Activated CD8-positive, alpha-beta memory T cell treated with anti-CD3 and anti-CD28 coated beads for 36 hours (primary cell): ENCODE measurements around the gene ERC1. TPM values are rescaled to one million over a fixed set of nuclear protein-coding genes. Genes with fewer than 3 reads are reported as not detected.
"Not testable (repeated sequence)": the region's sequence is repeated elsewhere in the genome, so short reads cannot be mapped to it uniquely, and the experiment has no call there.

Experiments used
- CTCF ChIA-PET: fragments of 350-600 bp; sonication (Branson Sonifier 250); formaldehyde crosslinking; loops from one replicate; lab custom pipeline; 2021; ENCODE audit warnings: antibody characterized with exemption; lab: Charles Lee
- POLR2A ChIA-PET: fragments of 350-600 bp; sonication (Branson Sonifier 250); formaldehyde crosslinking; loops from one replicate; lab custom pipeline; 2021; ENCODE audit warnings: antibody characterized with exemption; lab: Charles Lee
- total RNA-seq, 2 experiments: library from RNA; stranded (reverse); gene quantifications; one replicate each; pipeline ENCODE4 v1.2.3, GENCODE V29; 2021

The ERC1 gene
- total RNA-seq, 2 experiments from 2014 or later: 24.2 to 25.8 TPM

DNA sequence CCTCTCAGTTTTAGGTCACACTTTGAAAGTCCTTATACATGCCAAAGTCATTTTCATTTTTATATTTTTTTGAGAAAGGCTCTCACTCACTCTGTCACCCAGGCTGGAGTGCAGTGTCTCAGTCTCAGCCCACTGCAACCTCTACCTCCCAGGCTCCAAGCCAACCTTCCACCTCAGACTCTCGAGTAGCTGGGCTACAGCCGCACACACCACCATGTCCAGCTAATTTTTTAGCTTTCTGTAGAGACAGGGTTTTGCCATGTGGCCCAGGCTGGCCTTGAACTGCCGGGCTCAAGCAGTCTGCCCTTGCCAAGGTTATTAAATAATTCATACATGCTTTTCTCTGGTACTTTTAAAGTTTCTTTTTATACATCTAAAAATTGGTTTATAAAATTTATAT, 166.0 kb downstream of the ERC1 start:
- POLR2A ChIA-PET: no interaction called here
- CTCF ChIA-PET: no interaction called here

DNA sequence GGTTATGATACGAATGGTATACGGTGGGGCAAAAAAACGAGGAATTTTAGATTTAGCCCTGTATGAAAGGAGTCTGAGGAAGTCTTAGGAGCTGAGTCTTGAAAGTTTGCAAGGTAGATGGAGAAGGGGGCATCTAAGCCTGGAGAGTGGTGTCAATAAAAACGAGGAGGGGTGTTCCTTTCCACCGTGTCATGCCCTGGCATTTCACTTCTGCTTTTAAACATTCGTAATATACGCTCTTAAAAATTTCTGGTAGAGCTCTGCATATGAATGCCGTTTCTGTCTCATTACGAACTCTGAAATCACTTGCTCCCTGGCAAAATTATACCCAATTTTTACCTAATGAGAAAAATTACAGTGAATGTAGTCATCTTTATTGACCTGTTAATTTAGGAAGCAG, 170.2 kb downstream of the ERC1 start:
- POLR2A ChIA-PET: no interaction called here
- CTCF ChIA-PET: no interaction called here

DNA sequence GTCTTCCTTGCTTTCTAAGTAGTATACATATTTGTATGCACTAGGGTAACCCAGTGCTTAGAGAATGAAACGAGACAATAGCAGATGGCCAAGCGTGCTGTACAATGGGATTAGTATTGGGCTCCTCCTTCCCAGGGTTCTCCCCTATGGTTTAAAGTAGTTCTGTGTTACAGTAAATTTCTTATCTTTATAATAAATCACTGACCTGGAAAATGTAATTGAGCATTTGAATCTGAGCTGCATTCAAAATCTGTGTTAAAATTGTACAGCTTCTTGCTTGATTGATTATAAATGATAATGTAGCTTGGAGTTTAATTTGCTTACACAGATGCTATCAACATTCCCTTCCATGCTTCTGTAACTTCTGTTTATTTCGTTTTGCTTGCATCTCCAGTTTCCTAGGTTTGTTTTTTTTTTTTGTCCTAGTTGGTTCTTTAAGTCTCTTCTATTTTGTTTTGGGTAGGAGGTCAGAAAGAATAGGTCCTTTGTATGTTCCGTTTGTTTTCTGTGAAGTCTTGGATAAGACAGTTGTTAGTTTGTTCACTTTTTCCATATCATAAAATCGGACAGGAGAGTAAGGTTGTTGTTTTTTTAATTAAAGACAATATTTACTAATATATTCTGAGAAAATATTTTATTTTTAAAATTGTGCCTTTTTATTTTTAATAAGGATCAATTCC, 171.2 kb downstream of the ERC1 start:
- CTCF ChIA-PET: no interaction called here
- POLR2A ChIA-PET: no interaction called here

DNA sequence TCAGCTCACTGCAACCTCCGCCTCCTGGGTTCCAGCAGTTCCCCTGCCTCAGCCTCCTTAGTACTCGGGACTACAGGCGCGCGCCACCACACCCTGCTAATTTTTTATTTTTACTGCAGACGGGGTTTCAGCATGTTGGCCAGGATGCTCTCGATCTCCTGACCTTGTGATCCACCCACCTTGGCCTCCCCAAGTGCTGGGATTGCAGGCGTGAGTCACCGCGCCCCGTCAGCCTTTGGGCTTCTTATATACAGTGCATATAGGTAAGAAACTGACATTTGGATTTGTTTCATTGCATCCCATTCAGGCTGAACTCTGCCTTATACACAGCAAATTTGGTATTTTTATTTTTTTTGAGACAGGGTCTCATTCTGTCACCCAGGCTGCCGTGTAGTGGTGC, 176.8 kb downstream of the ERC1 start:
- POLR2A ChIA-PET: no interaction called here
- CTCF ChIA-PET: no interaction called here

DNA sequence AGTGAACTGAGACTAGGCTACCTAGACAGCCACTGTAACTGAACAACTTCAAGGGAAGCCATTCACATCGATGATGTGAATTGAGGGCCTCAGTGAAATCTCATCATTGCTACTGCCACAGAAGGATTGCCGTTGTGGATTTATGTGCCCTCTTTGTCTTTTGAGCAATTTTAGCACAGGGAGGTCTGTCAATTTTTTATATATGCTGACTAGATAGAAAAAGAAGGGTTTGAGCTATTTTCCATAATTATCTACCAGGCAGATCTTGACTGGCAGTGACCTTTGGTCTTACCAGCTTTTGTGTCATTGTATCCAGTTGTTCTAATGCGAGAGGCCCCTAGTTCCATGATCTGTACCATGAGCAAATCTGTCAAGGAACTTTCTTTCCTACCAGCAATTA, 179.4 kb downstream of the ERC1 start:
- ChIA-PET CTCF (no interaction called here), POLR2A (no interaction called here)

DNA sequence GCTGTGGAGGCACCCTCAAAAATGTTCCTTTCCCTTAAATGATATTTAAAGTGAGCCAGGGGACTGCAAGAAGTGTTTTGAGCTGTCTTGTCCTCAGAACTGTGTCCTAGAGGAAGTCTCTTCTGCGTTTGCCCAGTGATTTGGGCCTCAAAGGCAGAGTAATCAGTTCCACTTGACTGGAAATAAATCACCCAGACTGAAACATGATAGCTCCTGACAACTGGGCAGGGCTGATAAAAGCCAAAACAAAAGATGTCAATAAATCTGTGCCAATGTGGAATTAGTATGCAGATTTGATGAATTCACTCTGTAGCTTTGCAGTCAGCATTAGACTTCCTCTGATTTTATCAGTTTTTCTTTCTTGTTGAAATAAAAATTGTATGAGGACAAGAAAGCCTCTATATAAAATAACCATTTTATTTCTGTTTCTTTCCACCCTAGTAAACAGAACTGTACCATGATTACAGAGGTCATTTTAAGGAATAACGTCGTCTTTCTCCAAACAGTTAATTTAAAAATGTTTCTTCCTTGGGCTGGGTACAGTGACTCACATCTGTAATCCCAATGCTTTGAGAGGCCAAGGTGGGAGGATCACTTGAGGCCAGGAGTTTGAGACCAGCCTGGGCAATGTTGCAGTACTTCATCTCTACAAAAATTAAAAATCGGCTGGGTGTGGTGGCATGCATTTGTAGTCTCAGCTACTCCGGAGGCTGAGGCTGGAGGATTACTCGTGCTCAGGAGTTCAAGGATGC, 180.8 kb downstream of the ERC1 start:
- ChIA-PET POLR2A (no interaction called here), CTCF (interaction anchor here (1.4 kb wide), 1 partner anchor 54 kb away, joined by 4 read pairs; no protein-coding TSS in a partner anchor)

DNA sequence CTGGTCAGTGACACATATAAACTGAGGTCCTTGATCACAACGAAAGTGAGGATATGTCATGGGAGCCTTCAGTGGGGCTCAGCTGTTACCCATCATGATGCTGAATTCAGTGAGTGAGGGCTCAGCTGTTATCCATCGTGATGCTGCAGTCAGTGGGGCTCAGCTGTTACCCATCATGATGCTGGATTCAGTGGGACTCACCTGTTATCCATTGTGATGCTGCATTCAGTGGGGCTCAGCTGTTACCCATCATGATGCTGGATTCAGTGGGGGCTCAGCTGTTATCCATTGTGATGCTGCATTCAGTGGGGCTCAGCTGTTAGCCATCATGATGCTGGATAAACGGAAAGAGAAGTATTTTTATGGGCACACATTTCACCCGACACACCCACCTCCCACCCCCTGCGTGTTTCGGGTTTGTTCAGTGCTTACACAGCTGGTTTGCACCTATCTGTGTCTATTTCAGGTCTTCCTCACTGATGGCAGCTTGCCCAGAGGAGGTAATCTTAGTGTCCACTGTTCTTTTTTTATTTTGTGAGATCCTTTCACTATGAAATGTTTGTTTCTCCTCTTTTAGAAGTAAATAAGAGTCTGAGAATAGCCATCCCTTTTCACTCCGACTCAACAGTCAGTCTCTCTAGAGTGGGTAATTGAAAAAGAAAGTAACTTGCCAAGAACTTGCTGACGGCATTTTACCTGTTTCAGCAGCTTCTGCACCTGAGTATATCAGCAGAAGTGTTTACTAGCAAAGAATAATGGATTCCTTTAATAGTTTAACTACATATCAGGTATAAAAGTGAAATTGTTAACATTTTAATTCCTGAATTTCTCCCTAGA, 183.0 kb downstream of the ERC1 start:
- CTCF ChIA-PET: no interaction called here
- POLR2A ChIA-PET: no interaction called here

DNA sequence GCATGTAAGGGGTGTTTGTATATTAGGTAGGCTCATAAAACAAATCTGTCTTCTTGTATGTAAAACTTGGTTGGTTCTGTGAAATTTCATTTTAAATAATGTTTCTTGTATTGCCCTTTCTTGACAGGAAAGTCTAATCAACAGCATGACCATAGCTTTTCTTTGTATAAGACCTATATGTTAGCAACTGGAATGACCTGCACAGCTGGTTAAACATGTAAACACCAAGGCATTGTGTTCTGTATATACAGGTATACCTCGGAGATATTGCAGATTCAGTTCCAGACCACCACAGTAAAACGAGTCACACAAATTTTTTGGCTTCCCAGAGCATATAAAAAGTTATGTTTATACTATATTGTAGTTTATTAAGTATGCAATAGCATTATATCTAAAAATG, 183.6 kb downstream of the ERC1 start:
- CTCF ChIA-PET: no interaction called here
- POLR2A ChIA-PET: no interaction called here

DNA sequence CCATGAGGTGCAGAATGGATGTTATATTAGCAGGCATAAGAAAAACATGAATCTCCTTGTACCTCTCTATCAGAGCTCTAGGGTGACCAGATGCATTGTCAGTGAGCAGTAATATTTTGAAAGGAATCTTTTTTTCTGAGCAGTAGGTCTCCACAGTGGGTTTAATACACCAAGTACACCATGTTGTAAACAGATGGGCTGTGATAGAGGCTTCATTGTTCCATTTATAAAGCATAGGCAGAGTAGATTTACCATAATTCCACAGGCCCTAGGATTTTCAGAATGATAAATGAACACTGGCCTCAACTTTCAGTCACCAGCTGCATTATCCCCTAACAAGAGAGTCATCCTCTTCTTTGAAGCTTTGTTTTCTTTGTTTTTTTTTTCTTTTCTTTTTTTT, 185.2 kb downstream of the ERC1 start:
- ChIA-PET CTCF (interaction anchor here (0.6 kb wide), 1 partner anchor 370 kb away, joined by 4 read pairs; no protein-coding TSS in a partner anchor), POLR2A (no interaction called here)

DNA sequence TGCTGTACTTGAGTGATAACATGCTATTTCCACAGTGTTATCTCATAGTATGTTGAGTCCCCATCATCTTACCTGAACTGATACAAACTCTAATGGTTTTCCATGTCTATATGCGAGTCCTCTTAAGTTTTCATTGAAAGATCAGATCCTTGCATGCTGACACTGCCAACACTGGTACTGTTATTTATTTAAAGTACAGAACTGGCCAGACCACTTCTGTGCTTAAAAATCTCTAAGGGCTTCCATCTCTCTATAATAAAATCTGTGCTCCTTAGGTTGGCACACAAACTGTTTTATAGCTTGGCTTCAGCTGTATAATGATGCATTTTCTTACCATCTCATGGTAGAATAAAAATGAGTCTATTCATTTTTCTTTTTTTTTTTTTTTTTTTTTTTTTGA, 188.1 kb downstream of the ERC1 start:
- ChIA-PET CTCF (no interaction called here), POLR2A (no interaction called here)

DNA sequence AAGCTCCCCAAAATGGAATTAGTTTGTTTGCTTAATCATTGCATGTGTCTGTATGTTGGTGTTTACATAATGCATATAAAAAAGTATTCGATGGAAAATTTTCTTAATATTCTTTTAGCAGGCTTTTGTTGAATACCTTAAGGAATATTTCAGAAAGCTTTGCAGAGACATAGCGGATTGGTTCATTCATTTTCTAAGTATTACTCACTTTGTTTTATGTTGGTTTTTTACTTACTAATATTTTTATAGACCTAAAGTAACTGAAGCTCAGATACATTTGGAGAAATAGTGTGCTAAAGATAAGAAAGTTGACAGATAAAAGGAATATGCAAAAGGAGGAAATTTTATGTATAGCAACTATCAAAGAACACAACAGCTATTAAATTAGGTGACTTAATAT, 191.0 kb downstream of the ERC1 start:
- POLR2A ChIA-PET: no interaction called here
- CTCF ChIA-PET: no interaction called here

DNA sequence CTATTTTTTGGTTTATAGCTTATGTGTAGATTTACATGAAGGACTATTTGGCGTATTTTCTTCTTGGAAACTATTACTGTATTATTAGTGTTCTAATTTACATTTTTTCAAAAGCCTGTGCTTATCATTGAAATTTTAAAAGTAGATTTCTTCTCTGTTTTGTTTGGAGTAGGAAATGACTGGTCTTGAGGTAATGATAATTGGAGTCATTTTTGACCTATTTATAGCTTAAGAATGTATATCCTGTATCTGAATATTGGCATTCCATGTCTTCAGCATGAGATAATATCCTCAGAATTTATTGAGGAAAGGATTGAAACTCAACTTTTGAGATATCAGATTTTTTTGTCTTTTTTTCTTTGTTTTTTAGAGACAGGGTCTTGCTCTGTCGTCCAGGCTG, 193.4 kb downstream of the ERC1 start:
- CTCF ChIA-PET: interaction anchor here (0.6 kb wide), 1 partner anchor 165 kb away, joined by 3 read pairs; no protein-coding TSS in a partner anchor
- POLR2A ChIA-PET: no interaction called here

DNA sequence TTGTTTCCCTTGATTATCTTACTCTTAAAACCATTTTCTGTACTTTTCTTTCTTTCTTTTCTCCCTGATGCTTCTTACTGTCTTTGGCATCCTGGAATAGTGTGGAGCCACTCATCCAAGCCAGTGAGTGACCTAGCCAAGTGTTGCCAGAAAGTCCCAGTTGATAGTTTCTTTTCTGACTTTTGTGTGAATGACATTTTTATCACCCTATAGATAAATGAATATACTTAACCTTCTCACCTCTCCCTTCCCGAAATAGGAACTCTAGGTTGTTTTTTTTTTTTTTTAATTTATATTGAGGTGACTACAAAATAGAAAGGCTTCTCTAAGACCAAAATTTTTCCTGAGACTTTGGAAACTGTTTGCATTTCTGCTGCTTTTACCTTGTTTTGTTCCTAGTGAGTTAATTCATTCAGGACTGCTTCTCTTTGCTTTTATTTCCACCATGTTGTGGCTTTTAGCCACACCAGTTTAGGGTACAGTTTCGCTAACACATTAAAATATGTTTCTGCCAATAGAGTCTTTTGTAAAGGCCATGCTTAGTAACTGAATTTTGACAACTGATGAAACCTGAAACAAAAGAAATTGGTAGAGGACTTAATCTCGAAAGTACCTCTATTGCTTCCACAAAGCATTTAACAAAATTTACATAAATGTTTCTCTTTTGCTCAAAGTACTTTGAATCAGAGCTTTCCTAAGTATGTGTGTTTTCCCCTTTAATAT, 194.6 kb downstream of the ERC1 start:
- ChIA-PET CTCF (no interaction called here), POLR2A (no interaction called here)

DNA sequence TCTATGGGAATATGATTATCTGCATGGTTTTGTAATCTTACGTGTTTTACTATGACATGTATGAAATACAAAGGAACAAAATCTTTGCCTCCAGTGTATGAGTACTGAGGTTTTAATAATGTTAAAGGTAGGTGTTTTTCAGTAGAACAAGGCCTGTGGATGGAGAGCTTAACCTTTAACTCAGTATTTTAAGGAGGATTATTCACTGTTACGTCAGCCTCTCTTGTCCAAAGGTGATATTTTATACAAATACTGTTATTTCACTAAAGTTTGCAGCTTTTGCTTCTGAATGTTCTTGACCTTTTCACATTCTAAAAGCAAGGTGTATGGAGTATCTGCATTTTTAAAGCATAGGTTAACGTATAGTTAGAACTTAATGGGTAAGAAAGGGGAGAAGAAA, 195.3 kb downstream of the ERC1 start:
- ChIA-PET POLR2A (no interaction called here), CTCF (interaction anchor here (0.6 kb wide), 1 partner anchor 480 kb away, joined by 3 read pairs; no protein-coding TSS in a partner anchor)

DNA sequence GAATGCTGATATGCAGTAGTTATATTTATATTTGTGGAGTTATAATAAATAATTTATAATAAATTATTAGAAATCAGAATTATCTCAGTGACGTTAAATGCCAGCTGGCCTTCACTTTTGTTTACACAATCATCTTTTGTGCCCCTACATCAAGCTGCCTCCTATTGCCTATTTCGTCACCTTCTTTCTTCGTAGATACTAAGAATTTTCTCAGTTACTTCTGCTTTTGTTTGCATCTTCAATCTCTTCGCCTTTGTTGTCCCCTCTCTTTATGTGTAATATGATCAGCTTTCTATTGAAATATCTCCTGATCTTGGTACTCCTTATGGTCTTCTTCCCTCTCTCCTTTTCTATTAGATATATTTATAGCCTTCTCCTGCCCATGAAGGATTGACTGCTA, 197.0 kb downstream of the ERC1 start:
- ChIA-PET CTCF (no interaction called here), POLR2A (no interaction called here)

DNA sequence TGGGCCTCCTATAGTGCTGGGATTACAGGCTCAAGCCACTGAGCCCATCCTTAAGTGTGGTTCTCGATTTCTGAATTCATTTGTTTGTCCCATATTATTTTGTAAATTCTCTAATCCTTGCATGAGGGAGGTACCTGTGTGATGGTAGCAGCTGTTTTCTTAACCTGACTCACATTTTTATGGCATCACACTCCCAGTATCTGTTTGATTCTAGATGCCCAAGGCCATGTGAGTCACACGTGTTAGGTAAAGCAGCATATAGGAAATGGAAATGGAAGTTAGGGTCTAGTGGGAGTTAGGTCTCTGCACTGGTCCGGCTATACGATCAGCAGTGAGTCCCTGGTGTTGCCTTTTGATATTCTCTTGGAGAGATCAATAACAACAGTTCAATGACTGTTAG, 198.1 kb downstream of the ERC1 start:
- CTCF ChIA-PET: no interaction called here
- POLR2A ChIA-PET: no interaction called here

DNA sequence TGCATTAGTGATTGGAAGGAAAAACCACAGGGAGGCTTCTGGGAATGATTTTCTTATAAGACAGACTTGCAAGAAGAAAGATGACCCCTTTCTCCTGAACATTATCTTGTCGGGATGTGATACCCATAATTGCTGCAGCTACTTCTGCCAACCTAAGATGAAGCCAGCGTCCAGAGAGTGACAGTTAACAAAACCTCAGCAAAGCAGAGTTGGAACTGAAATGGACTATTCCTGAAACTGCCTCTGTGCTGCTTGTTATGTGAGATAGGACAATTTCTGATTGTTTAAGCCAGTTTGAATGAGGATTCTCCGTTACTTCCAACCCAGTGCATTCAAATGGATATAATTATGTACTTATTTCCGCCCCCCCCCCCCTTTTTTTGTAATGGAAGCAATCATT, 204.5 kb downstream of the ERC1 start:
- CTCF ChIA-PET: no interaction called here
- POLR2A ChIA-PET: no interaction called here

DNA sequence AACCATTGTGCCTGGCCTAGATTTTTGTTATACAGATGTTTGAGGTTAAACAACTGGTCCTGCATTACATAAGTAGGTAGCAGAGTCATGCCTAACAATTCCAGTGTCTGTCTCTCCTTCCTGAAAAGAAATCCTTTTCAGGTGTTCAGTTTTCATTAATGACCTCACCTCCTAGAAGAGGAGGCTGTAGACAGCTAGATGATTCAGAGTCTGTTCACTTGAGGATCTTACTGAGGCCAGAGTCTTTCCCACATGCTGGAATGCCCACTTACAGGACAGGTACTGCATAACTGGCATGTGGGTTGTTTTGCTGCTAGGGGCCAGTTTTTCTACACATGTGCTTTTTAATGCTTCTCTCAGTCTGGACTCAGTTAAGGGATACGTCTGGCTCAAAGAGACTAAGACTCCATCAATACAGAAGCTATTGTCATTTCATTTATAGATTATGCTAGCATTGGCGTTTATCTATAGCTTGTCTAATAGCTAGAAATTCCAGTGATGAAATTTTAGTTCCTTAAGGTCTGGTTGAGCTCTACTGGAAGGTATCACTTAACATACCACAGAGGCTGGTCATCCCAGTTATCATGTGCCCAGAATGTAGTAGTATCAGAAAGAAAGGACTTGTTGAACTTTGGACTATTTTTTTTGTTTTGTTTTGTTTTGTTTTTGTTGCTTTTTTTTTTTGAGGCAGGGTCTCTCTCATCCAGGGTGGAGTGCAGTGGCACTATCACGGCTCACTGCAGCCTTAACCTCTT, 206.4 kb downstream of the ERC1 start:
- POLR2A ChIA-PET: no interaction called here
- CTCF ChIA-PET: interaction anchor here (0.6 kb wide), 1 partner anchor 35 kb away, joined by 3 read pairs; no protein-coding TSS in a partner anchor

DNA sequence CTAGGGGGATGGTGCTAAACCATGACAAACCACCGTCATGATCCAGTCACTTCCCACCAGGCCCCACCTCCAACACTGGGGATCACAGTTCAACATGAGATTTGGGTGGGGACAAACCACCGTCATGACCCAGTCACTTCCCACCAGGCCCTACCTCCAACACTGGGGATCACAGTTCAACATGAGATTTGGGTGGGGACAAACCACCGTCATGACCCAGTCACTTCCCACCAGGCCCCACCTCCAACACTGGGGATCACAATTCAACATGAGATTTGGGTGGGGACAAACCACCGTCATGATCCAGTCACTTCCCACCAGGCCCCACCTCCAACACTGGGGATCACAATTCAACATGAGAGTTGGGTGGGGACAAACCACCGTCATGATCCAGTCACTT, 207.8 kb downstream of the ERC1 start:
- CTCF ChIA-PET: interaction anchor here (0.6 kb wide), 1 partner anchor 786 kb away, joined by 5 read pairs; no protein-coding TSS in a partner anchor
- POLR2A ChIA-PET: not testable (repeated sequence)
